Fibroblast of skin of scalp (primary cell): ENCODE results near the gene LHPP.
A peak's percentile ranks its signal among the peaks of the same experiment; 100 is the strongest.

ENCODE experiments used
- DNase-seq: peaks from one replicate; pipeline ENCODE4 v3.0.0-alpha.2; 2013

LHPP gene

DNA sequence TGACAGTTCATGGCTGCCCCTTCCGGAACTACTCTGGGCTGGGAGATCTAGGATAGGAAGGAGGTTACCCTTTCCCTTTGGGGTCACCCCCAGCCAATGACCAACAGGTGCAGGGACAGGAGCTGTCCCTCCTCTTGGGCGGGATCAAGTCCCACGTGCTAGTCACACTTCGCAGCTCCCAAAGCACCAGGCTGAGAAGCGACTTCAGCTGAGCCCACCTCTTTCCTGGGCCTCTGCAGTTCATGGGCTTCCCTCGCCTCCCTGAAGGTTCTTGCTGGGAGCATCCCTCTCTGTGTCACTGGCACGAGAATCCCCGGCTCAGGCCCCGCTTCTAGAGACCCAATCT, 167.0 kb downstream of the LHPP start:
- no peak for DNase-seq

DNA sequence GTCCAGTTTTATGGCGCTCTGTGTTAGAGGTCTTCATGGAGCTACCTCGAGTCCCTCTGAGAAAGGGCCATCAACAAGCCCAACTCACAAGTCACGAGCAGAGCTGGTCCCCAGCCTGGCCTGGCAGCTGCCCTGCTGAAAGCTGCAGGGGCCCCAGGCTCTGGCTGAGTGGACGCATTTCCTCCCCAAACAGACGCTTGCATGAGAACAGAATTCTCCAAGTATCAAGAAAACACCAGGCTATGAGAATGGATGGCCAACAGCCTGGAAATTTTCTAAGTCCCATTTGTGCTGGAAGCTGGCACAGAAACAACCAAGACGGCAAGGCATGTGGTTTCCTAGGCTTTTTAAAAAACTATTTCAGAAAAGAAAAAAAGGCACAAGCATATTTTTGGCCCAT, 167.8 kb downstream of the LHPP start:
- no peak for DNase-seq

DNA sequence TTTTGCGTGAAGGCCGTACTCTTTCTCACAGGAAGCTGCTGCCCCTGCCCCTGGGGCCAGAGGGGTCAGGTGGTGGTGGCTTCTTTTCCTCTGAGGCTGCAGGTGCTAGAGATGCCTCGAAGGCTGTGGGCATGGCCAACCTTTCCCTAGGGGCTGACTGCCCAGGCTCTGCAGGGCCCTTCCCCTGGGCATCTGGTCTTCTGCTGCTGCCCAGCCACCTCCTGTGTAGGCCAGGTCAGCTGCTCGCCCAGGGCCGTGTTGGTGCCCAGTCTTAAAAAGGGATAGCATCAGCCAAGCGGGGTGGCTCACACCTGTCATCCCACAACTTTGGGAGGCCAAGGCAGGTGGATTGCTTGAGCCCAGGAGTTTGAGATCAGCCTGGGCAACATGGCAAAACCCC, 168.2 kb downstream of the LHPP start:
- DNase-seq = no peak

DNA sequence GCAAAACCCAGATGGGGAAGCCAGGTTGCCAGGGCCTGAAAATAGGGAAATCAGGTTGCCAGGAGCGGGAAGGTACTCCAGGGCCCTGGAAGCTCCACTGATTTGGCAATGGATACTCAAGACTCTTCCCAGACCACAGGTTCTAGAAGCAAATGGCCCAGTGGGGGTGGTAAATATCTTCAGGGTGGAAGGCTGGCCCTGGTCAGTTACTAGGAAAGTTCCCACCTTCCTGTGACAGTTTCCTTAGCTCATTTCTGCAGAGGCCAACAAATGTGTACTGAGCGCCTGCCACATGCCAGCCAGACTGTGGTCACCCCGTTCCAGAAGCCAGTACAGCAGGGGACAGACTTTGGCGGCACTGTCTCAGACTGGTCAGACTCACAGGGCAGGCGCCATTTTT, 168.9 kb downstream of the LHPP start:
- DNase-seq = no peak

DNA sequence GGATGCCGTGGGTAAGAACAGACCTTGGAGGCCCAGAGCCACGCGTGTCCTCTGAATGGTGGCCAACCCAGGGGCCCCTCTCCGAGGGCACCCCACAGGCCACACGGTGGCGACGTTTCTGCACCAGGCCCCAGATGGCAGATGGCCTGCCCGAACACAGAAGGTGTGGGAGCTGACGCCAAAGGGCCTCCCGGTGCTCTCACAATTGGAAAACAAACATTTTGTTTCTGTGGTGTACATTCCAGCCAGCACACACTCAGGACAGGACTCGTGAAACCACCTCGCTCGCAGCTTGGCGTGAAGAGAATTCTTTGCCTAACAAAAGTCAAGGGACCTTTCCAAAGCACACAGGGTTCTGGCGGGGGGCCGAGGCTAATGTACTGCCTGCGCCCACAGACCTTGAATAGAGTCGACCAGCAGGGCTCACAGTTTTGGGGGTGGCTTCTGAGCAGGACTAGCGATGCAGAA, 170.5 kb downstream of the LHPP start:
- no peak for DNase-seq

DNA sequence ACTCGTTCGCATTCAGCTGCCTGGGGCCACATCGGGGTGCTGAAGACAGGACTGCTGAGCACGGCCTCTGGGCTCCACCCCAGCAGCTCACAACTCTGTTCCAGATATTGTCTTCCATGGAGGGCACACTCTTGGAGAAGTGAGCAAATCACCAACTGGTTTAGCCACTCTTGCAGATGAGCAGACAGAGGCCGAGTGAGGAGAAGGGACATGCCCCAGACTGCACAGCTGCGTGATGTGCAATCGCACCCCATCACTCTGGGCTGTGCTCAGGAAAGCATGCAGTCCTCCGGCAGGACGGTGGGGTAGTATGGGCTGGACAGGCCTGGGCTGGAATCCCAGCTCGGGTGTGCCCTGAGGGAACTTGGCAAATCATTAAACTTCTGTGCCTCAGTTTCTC, 170.9 kb downstream of the LHPP start:
- DNase-seq = no peak

DNA sequence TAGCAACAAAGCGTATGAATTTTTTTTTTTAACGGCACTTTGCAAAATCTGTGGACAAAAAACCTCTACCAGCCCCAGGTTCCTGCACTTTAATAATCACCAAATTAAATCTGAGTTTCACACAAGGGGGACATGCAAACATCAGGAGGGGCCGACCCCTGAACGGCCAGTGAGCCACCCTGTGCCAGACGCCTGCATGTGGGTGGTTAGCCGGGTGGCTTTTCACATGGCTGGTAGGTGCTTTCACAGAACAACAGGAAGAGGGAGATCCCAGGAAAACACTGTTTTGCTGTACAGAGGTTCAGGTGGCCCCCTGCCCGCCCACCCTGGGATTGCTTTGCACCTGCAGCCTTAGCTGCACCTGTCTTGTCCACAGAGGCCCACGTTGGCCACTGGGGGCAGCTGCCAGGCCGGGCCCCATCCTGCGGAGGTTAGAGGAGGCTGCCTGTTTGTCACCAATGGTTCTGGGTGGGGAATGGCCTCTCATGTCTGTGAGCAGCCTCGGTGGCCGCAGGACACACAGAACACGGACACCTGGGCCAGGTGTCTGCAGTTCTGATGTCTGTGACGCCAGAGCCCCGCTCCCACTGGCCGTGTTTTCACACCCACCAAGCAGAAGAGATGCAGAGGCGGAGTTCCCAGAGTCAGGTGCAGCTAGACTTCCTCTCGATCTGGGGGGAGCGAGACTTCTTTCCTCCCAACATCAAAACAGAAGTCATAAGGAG, 174.8 kb downstream of the LHPP start:
- no peak for DNase-seq

DNA sequence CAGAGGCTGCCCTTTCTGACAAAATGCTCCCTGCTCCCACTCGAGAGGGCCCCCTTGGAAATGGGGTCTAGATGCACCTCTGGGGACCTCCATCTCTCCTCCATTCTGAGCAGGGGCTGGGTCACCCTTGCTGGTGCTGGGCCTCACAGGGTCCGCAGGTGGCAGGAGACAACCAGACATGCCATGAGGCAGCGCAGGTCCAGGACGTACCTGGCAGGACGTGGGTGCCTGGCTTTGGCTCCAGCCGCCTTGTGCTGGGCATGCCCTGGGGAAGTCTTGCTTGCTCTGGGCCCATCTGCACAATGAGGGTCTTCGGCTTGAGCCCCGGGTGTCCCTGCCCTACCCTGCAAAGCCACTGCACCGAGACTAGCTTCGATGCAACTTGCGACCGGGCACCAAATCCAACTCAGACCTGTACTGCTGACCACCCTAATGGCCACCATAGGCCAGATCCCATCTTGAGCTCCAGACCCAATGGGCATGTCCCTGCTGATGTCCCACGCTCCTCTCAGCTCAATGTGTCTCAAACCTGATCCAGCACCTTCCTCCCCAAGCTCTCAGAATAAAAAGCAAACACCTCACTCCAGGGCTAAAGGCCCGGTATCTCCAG, 175.6 kb downstream of the LHPP start:
- no peak for DNase-seq

DNA sequence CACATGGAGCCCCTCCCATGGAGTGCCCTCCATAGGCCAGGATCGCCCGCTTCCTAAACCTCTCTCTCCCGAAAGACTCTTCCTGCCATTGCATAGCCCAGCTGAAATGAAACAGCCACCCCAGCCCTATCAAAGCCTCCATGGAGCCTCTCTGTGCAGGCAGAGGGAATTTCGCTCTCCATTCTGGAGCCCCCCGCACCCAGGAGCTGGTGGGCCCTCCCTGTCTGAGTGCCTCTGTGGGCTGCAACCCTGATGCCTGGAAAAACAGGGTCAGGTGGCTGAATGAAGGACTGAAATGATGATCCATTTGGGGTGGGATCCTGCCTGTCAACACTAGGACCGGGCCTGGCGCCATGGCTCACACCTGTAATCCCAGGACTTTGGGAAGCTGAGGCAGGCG, 176.1 kb downstream of the LHPP start:
- DNase-seq = no peak

DNA sequence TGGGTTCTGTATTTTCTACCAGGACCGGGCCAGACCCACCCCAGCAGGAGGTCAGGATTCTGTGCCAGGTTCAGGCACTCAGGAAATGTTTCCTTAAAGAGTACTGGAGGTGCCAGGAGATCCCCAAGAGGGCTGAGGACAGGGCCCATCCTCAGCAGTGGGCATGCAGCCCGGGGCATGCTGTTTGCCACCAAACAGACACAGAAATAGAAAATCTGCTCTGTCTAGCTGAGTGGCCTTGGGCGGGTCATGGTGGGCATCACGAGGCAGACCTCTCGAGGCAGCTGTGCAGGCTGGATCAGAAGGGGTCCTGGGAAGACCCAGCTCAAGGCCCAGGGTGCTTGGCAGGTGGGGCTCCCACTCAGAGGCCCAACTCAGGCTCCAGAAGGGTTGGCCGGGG, 177.6 kb downstream of the LHPP start:
- no peak for DNase-seq

DNA sequence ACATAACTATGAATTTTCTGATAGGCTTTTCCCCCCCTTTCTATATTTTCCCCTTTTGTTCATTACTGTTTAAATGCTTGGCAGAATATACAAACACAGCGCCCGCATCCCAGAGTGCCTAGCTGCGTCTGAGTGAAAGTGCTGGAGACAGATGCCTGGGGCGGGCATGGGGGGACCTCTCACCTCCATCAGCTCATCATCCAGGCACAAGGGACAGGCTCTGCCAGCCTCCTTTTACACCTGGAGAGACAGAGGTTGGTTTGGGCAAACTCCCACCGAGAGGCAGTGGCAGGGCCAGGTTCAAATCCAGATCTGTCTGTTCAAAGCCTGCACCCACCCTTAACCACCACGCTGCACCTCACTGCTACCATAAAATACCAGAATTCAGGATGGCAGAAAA, 178.0 kb downstream of the LHPP start:
- no peak for DNase-seq

DNA sequence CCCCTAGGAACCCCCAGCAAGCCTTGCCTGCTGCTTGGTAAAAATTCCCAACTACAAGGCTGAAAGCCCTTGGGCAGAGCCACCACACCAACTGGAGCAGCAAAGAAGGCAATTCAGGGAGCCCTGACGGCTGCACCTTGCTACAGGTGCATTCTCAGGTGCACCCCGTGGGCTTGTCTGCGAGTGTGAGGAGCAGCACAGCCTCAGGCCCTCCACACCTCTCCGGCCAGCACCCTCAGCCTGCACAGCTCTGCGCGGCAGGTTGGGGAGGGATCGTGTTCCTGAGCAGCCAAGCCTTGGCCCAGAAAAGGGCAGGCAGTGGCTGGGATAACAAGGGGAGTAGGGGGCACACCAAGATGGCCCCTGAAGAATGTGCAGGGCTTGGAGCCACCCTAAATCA, 178.4 kb downstream of the LHPP start:
- no peak for DNase-seq

DNA sequence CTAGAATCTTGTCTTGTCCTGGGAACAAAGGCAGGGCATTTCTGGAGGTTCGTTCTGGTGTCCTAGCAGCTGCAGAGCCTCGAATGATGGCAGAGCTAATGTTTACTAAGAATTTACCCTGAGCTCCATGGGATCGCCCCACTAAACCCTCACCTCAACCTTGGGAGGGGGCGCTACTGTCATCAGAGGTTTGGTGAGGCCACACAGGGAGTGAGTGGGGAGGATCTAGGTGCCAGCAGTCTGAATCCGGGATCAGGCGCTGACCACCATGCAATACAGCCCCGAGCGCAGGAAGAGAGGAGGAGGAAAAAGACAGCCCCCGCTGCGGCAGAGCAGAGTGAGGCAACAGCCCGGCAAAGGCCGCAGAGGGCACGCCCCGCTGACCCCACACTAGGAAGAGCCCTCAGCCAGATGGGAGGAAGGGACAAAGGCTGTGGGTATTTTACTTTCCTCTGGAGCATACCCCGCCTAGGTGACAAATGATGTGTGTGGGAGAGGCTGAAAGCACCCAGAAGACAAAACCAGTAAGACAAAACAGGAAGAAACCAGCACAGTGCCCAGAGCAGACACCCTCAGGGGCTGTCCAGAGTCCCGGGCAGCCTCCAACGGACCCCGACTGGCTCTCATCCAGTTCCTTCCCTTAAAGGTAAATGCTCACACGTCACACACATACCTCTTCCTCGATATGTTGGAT, 179.1 kb downstream of the LHPP start:
- DNase-seq = no peak

DNA sequence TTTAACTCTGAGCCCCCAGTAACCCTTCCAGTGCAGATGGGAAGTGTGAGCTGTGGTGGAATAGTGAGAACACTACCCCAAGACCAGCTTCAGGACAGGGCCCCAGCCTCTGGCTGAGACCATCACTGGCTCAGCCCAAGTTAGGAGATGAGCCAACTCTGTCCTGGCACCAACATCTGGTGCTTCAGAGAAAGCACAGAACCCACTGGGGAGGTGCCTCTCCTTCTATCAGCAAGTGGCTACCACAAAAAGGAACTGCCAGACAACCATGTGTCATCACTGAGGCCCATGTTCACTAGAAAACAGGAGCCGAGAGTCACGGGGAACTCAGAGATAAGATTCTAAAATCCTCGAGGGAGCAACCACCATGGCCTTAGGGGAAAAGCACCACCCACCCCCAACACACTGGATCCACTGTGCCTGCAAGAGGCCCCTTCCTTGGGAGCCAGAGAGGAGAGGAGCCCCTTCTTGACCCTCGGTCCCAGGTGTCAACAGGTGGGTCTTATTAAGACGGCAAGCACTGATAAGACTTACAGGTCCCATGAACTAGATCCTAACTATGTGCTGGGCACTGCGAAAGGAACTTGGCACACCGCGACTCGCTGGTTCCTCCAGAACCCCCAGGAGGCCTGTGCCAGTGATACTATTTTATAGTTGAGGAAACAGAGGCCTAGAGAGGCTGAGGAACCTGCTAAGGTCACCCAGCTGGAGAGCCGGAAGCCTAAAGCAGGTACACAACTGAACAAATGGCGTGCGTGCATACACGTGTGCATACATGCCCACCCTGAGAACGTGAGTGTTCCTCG, 179.9 kb downstream of the LHPP start:
- peak; percentile 46 for DNase-seq

DNA sequence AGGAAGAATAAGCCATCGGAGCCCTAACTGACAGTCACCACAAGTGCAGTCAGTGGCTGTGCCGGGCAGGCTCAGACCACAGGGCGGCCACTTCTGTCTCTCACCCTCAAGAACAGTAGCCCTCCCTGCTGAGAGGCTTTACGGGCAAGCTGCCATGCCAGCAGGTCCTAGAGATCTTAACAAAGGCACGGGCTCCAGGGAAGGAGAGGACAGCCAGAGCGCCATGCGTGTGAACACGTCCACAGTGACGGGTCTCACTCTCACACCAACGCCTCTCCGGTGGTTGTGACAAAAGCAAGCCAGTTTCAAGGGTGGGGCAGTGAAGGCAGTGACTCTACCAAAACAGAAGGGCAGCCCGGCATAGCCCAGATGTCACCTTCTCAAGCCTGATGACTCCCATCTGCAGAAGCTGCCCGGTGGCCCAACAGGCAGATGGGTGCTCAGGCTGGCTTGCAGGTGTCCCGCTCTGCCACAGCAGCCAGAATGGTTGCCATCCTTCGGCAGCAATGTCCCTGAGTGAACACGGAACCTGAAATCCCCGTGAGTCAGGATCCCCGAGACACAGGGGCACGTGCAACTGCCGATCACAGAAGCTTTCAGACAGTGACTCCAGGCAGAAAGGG, 180.6 kb downstream of the LHPP start:
- no peak for DNase-seq

DNA sequence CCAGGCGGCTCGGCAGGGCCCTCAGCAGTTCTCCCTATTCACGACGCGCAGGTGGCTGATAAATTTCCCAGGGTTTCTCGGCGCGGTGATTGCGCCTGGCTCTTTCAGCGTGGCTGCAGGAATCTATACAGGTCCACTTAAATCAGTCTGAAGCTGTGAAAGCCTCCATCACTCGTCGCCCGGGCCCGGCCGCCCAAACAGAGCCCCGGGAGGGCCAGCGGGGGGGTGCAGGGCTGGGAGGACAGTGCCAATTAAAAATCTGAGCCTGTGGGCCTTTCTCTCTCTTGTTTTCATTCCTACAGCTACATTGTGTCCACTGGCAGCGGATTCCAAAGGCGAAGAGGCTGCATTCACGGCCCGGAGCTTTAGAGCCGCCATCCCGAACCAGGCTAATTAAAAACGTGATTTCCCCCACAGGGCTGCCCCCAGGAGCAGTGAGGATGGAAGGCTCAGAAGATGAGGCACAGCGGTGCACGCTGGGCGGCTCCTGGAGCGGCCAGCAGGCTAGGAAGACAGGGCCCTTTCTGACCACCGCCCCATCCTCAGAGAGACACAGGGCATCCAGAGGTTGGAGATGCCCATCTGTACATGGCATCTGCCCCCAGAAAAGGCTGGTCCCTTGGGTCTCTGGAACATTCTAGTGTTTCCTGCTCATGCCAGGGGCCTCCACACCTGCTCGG, 181.8 kb downstream of the LHPP start:
- DNase-seq = no peak

DNA sequence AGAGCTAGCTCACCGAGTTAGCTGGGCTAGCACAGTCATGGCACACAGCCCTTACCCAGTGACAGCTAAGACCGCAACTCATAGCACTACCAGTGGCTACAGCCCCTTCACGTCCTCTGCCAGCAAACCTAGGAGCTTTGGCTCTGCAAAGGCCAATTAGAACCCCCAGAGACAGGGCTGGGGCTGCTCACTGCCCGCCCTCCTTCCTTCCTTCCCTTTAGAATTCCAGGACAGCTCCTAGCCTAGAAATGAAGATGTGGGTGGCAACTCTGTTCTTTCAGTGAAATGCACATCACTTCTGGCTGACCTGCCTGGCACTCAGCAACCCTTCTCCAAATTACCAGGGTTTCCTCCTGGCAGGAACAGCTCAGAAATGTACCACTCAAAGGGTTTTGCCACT, 182.6 kb downstream of the LHPP start:
- DNase-seq = no peak

DNA sequence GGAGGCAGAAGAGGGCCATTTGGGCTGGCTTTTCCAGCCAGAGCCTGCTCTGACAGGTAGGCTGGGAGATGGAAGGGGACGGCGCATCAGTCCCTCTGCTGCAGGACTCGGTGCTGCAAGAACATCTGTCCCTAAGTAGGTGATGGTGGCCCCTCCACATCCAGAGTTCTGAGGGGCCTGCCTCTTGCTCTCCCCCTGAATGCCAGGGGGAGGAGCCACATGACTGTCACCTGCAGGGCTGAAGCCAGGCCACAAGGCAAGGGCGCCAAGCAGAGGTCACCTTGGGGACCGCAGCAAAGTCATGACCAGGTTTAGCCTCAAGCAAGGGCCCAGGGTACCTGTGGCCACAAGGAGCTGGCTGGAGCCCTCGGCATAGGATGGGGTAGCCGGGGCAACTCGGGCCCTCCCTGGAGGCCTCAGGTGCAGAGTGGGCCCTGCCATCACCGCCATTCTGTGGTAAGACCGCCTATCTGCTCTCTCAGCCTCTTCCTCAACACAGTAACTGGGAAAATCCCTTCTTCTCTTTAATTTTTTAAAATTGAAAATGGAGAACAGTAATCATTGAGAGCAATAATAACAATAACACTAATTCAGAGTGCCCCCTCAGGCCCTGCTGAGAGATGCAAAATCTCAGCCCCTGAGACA, 183.3 kb downstream of the LHPP start:
- no peak for DNase-seq

DNA sequence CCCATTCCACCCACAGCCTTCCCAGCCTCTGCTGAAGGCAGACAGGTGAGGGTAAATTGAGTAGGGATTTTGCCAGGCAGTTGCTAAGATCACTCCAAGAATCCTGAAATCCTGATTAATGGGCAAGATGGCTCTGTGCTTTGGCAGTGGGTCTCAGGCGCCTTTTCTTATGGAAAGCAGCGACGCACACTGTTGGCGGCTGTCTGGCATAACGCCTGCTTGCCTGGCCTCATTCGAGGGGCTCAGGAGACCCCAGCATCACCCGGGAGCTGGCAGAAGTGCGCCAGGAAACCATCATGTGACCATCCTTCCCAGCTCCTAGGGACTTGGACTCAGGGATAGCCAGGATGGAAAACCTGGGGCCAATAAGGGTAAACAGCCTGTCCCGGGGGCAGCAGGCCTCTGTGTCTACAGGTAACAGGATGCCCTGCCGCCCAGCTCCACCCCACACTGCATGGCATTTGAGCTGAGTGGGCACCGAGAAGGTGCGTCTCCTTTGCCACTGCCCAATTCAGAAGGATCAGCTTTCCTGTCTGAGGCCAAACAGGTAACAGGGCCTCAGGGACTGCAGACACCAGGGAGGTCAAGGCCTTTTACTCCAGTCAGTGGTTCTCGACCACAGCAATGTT, 184.0 kb downstream of the LHPP start:
- no peak for DNase-seq

DNA sequence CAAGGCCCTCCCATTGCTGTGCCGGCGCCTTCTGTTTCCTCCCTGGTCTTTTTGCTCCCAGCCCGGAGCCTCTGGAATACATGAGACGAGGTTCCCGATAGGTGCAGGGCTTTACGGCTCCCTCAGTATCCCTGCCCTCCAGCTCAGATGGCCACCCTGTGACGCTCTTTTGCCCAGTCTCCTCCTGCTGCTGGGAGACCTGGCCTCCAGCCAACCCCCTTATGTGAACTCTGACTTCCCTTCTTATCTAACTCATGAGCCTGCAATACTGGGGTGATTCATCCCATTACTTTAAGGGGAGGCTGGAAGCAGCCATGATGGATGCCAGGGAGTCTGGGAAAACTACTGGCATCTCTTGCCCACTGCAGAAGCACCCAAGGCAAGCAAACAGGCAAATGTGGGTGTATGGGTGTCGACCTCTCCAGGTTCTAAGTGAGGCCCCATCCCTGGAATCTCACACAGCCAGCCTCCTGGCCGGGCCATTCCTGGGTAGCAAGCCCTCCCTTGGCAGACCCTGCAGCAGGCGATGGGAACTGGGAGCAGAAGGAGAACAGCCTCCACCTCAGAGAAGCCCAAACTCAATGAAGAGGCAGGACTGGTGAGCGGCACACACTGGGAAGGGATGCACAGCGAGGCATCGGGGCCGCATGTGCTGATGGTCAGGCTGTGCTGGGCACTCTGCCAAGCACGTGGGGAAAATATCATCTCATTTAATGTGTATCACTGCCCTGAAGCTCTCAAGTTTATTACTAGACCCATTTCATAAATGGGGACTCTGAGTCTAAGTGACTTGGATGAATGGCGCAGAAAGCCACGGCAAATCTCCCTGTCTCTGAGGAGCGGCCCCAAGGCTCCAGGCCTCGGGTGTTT, 185.1 kb downstream of the LHPP start:
- DNase-seq = peak; percentile 54
